HG02870 (cell line): ENCODE results near the gene GPR45.
A peak's percentile ranks its signal among the peaks of the same experiment; 100 is the strongest.

ENCODE experiments used
- ATAC-seq: cut with Tn5 transposase; IDR thresholded peaks from one replicate; pipeline ENCODE4 v1.9.1; 2021; ENCODE audit warnings: mild to moderate bottlenecking, moderate library complexity; ENCODE audit not compliant: unreplicated experiment

Gene GPR45

DNA sequence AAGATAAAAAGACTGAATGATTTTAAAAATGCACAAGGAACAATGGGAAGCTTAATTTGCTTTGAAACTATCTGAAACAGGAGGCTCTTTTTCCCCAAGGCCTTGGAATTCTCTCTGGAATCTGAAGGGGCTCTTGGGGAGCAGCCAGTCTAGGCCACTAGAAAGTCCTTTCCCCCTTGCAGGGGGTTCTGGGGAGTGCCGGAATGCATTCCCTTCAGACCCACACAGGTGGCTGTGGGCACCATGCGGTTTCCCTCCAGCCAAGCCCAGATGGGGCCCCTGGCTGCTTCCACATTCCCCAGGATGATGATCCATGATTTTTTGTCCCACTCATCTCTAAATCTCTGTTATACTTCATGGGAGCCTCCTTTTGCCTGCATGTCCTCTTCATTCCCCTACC lies 10.7 kb downstream of the GPR45 start:
- ATAC-seq: no peak

DNA sequence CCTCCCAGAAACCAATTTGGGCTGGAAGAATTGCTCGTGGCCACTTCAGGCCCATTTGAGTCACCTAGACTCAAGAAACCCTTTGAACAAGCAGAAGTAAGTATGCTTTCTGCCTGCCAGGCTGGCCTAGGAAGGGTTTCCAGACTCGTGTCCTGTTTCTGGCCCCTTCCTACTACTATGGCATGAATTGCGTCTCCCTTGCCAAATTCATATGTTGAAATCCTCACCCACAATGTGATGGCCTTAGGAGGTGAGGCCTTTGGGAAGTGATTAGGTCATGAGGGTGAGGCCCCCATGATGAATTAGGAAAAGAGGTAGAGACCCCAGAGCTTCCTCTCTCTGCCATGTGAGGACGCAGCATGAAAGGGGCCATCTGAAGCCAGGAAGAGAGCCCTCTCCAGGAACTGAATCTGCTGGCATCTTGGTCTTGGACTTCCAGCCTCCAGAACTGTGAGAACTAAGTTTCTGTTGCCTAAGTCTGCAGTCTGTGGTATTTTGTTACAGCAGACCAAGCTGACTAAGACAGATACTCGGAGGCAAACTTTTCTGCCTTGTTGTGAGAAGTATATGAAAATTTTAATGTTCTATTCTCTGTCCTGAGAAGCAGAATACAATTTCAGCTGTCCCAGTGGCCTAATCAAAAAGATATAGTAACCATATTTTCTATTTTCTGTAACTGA lies 13.1 kb downstream of the GPR45 start:
- ATAC-seq: no peak

DNA sequence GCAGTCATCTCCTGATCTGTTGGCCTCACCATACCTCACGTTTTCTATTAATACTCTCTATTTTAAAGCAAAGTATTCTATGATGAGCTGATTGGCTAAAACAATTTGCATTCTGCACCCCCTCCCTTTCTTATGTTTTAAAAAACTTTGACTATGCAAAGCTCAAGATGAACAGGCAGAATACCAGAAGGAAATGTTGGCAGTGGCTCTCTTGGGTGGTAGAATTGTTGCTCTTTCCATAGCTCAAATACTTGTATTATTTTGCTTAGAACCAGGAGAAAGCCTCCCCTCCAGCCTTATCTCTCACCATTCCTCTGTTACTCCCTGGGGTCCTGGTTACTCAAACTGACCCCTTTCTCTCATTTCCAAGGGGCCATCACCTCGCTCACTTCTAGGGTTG lies 14.4 kb downstream of the GPR45 start:
- ATAC-seq: no peak

DNA sequence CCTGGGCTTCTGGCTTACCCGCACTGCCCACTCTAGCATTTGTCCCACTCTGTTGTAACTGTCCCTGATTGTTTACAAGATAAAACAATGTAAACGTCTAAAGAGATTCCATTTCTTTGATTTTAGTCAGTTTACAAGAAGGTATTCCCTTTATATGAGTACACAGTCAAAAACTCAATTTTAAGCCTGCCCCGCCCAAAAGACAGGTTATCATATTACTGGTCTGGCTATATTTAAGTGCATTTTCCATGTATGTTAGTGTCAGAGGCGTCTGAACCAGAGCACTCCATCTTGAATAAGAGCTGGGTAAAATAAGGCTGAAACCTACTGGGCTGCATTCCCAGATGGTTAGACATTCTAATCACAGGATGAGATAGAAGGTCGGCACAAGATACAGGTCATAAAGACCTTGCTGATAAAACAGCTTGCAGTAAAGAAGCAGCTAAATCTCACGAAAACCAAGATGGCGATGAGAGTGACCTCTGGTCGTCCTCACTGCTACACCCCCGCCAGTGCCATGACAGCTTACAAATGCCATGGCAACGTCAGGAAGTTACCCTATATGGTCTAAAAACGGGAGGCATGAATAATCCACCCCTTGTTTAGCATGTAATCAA lies 15.0 kb downstream of the GPR45 start:
- no peak for ATAC-seq

DNA sequence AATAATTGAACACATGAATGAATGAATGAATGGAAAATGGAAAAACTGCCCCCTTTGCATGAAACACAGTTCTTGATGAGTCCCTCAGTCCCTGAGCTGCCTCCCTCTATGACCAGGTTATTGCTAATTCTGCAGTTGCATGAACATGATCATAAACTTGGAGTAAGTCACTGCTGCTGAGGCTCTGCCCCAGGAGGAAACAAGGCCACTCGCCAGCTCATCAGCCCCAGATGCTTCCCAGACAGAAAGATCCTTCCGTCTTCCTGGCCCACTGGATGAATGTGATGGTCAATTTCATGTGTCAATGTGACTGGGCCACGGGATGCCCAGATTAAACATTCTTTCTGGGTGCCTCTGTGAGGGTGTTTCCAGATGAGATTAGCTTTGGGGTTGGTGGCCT lies 16.4 kb downstream of the GPR45 start:
- no peak for ATAC-seq

DNA sequence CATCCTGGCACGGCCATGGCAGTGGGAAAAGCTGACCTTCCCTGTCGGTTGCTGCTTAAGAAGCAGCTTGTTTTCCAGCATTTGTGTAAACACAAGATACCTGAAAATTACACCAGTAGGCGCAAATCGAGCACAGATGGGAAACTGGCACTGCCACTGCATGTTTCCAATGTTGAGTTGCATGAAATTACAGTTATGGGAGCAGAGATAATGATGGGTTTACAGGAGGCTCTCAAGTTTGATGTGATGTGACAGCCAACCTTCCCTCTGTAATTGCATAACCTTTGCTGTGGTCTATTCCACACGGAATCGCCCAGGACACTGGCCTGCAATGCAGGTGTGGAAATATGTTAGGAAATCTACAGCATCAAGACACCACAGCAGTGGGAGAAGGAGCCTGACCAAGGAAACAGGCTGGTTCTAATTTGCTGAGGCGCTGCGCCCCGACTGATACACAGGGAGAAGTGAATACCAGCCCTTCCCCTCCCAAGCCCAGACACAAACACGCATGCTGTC lies 17.4 kb downstream of the GPR45 start:
- ATAC-seq: no peak

DNA sequence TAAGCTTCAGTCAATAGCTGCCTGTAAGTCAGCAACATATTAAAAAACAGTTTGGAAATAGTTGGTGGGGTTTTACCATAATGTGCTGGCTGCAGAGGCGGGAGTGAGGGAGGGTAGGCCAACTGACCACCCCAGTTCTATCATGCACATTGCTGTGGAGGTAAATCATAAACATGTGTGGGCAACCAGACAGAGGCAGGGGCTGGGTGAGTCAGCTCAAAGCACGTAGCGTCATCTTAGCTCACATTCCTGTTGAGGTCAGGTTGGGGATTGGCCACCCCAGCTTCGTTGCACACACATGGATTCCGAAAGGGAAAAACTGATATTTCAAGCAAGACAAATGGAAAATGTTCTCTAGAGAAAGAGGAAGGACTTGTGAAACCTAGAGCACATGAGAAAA lies 19.5 kb downstream of the GPR45 start:
- no peak for ATAC-seq

DNA sequence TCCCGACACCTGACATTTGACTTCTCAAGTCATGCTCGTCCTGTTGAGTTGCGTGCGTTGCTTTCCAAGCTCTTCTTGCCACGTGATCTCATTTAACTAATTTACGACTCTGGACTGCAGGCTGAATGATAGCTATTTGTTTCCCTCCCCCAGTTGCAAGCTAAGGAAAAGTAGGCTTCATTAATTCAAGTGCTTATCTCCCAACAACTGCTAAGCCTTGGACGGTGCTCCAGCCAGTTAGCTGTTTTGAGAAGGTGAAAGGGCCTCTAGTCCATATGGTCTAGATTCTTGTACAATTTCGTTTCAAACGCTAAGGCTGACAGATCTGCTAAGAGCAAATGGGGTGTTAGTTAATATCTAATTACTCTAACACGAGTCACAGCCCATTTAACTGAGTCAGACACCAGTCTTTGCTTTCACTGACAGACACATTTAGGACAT lies 21.1 kb downstream of the GPR45 start:
- ATAC-seq: no peak

DNA sequence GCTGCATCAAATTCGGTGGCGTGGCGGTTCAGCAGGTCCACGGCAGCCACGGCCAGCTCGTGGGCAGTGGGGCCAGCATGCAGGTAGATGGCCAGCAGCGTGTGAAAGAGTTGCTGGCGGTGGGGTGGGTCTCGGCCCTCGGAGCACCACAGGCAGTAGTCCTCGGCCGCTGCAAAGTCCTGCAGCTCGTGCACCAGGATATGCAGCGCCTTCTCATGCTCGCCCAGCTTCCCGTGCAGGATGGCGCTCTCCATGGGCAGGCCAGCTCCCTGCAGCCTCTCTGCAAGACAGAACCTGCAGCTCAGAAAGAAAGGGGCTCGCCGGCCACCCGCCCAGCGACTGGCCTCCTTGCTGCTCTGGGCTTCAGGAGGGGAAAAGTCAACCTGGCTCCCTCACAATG lies 27.9 kb downstream of the GPR45 start:
- ATAC-seq: no peak

DNA sequence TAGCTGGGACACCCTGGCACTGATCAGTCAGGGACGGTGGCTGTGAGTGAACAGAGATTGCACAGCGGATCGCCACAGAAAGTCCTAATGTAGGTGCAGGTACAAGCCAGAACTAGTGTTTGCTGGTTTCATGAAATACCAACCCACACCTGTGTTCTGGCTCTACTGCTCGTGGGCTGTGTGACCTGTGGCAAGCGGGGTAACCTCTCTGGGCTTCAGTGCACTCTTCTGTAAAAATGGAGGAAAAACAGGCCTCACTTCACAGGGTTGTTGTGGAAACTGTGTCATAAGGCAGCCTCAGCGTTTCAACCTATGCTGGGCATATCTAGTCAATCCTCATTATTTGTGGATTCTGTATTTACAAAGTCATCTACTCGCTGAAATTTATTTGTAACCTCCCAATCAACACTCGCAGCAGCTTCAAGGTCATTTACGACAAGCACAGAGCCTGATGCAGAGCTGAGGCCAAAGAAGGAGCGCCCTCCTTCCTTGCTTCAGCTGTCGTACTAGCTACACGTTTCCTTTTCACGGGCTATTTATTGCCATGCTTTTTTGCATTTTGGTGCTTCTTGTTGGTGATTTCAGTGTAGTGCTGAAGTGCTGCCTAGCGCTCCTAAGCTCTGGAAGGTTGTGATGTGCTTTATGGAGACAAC lies 30.0 kb downstream of the GPR45 start:
- ATAC-seq: no peak

DNA sequence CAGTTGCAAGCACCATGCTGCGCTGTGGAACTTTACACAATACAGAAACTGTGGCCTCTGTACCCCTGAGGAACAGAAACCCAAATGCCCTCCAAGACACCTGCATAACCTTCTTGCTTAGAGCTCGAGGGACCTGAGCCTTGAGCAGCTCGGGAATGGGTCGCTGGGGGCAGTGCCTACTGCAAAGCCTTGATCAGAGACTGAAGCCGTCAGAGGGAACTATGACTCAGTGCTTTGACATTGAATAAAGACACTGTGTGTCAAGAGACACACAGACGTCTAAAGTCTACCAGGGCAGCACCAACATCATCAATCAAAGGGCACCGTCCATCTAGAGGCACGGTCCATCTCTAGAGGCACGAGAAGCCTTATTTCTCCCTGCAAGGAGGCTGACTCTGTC lies 30.6 kb downstream of the GPR45 start:
- no peak for ATAC-seq

DNA sequence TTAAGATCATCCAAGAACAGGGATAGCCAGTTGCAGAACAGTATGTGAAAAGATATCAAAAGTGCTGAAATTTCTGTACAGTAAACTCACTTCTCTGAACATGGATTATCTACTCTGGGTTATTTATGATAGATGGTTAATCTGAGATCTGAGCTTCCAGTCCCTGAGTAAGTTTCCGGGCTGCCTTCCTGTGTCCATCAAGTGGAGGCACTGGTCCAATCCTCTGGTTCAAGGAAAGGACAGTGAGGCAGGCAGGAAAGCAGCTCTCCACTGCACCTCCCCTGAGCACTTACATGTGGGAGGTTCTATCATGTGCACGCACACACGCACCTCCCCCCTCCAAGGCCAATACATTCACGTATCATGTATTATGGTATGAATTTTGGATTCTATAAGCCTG lies 32.5 kb downstream of the GPR45 start:
- no peak for ATAC-seq

DNA sequence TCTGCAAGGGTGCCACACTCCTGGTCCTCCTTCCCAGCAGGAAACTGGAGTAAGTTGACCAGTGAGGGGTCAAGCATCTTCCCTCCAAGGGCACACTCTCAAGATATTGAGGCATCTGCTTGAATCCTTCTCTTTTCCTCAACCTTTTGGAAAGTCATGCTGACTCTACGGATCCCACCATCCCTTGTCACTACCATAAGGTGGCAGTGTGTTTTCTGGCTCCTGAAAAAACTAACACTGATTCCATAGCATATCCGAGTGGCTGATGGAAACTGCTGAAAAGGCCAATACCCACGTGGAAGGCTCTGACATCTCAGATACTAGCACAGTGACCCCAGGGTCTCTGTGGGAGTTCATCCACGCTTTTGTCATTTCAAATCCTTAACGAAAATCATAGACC lies 37.1 kb downstream of the GPR45 start:
- ATAC-seq: no peak

DNA sequence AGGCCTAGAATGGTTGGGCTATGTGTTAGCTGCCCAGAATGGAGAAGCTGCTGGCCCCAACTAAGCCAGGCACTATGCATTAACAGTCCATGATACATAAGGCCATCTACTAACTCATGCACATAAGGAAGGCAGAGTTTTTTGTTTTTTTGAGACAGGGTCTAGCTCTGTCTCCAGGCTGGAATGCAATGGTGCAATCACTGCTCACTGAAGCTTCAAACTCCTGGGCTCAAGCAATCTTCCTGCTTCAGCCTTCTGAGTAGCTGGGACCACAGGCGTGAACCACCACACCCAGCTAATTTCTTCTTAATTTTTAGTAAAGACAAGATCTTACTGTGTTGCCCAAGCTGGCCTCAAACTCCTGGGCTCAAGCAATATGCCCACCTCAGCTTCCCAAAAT lies 37.6 kb downstream of the GPR45 start:
- no peak for ATAC-seq

DNA sequence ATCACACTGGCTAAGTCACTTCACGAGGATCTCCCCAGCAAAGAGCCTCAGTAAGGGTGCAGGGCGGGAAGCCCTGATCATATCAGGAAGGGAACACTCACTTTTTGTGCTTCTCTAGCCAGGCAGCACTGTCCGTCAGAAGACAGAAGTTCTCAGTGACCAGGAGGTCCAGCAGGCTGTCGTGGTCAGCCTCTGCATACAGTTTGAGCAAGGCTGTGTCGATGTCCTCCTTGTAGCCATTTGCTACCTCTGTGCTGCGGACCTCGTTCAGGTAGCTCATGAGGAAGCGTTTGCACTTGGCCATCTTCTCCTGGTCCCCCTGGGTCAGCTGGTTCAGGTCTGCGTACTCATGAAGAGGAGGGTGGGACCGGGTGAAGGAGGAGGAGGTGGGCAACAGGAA lies 38.7 kb downstream of the GPR45 start:
- no peak for ATAC-seq

DNA sequence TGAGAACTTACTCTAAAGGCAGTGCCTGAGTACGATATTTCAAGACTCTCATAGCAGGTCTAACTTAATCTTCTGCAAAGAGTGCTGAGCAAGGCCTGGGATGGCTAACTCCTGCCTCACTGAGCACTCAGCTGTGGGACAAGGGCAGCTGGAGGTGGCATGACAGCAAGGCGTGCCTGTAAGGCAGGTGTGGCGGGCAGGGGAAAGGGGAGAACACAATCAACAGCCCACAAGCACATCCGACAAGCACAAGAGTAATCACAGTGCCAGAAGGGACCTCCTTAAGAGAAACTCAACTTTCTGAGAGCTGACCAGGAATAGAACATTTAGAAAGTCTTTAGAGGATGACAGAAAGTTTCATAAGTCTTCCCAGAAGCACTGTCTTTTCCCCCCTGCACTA lies 42.0 kb downstream of the GPR45 start:
- ATAC-seq: no peak

DNA sequence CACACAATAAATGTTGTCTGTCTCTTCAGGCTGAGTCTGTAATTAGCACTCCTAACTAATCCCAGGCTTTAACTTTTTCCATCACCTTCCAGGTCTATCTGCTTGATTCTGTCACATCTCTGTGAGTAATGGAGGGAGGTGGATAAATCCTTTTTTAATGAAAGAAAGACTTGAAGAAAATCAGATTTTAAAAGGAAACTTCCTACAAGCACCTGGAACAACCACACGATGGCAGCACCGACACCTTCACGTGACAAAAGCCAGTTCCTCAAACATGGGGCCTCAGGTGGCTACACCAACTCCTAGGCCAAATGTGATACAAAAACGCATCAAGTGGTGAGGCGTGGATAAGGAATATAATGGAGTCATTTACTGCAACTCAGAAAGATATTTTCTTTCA lies 46.1 kb downstream of the GPR45 start:
- ATAC-seq: peak; percentile 51

DNA sequence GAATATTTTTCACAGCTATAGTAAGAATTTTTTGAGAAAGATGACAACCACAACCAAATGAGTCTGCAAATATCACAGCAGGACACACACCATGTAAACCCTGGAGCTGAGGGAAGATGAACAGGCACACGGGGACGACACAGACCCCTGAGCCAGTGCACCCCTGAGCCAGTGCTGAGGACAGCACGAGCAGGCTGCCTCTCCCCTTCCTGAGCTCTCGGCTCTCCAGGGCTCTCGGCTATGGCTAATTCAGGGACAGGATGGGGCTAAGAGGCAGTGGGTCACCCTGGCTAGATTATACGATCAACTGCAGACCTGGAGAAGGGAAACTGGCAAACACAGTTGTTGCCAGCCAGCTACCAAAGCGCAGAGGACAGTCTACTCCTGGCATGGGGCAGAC lies 46.6 kb downstream of the GPR45 start:
- ATAC-seq: no peak

DNA sequence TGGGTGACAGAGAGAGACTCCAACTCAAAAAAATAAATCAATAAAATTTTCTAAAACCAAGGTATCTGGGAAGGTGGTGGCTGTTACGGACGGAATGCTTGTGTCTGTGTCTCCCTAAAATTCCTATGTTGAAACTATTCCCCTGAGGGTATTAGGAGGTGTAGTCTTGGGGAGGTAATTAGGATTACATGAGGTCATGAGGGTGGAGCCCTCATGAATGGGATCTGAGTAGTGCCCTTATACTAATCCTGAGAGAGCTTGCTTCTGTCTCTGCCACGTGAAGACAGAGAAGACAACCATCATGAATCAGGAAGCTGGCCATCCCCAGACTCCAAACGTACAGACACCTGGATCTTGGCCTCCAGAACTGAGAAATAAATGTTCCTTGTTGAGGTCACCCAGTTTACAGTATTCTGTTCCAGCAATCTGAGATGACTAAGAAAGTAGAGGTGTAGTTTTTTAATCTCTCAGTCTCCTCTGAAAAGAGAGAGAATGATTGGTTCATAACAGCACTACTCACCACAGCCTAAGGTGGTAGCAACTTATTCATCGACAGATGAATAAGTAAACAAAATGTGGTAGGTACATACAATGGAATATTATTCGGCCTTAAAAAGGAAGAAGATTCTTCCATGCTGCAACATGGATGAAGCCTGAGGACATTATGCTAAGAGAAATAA lies 49.6 kb downstream of the GPR45 start:
- no peak for ATAC-seq

DNA sequence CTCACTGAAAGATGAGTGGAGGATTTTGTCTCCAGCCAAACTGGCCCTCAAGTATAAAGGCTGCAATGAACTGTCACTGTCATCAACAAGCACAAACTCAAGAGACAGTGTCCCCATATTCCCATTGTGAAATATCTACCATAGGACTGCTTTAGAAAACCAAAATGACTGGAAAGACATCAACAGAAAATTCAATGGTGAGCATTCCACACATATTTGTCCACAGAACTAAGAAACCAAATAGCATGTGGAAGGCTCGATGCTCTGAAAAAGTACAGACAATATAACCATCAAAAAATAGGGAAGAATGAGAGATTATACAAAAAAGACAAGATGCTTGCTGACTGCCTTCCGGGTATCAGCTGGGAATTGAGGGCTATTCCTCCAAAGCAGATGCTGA lies 50.4 kb downstream of the GPR45 start:
- no peak for ATAC-seq
